ENCODE data around the gene LRRC59.

- TF ChIP-seq CTCF (IDR thresholded peaks at IDR 0.05; ENCODE audit: poor library complexity, severe bottlenecking), result no peak
- TF ChIP-seq POLR2AphosphoS5 (IDR thresholded peaks at IDR 0.05), result no peak
- TF ChIP-seq, protein P1, sequence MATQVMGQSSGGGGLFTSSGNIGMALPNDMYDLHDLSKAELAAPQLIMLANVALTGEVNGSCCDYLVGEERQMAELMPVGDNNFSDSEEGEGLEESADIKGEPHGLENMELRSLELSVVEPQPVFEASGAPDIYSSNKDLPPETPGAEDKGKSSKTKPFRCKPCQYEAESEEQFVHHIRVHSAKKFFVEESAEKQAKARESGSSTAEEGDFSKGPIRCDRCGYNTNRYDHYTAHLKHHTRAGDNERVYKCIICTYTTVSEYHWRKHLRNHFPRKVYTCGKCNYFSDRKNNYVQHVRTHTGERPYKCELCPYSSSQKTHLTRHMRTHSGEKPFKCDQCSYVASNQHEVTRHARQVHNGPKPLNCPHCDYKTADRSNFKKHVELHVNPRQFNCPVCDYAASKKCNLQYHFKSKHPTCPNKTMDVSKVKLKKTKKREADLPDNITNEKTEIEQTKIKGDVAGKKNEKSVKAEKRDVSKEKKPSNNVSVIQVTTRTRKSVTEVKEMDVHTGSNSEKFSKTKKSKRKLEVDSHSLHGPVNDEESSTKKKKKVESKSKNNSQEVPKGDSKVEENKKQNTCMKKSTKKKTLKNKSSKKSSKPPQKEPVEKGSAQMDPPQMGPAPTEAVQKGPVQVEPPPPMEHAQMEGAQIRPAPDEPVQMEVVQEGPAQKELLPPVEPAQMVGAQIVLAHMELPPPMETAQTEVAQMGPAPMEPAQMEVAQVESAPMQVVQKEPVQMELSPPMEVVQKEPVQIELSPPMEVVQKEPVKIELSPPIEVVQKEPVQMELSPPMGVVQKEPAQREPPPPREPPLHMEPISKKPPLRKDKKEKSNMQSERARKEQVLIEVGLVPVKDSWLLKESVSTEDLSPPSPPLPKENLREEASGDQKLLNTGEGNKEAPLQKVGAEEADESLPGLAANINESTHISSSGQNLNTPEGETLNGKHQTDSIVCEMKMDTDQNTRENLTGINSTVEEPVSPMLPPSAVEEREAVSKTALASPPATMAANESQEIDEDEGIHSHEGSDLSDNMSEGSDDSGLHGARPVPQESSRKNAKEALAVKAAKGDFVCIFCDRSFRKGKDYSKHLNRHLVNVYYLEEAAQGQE (IDR thresholded peaks at IDR 0.05; ENCODE audit: borderline replicate concordance), result no peak
- no peak for TF ChIP-seq RAD21 (conservative IDR thresholded peaks at IDR 0.05)
- TF ChIP-seq MXI1 (conservative IDR thresholded peaks at IDR 0.05; ENCODE audit: poor library complexity, severe bottlenecking), result no peak
Observed at GRCh38 chr17:50346313-50347116, 50.8 kb downstream of the LRRC59 start.

Measured in neural cell (in vitro differentiated cells).